GM10248 (cell line): ENCODE measurements around the gene GAS1.

Experiments used
- CTCF ChIA-PET: fragments of 300-600 bp; sonication (Branson Sonifier 250); formaldehyde crosslinking; extraction: SDS; loops from one replicate; lab custom pipeline; 2021; ENCODE audit warnings: antibody characterized with exemption; lab: Yijun Ruan, JAX
- POLR2A ChIA-PET: fragments of 350-650 bp; sonication (Branson Sonifier 250); formaldehyde crosslinking; extraction: SDS; loops from one replicate; lab custom pipeline; 2020; ENCODE audit warnings: antibody characterized with exemption; lab: Yijun Ruan, JAX
- DNase-seq: peaks from one replicate; pipeline ENCODE4 v3.0.0; 2012; ENCODE audit errors: extremely low spot score
- CTCF ChIP-seq: IDR thresholded peaks from 2 replicates; pipeline ENCODE4 v1.5.1; 2012; ENCODE audit warnings: mild to moderate bottlenecking, low read depth; ENCODE audit errors: extremely low read depth, missing control alignments, control extremely low read depth

GAS1 gene

GRCh38 chr9:86978413-86978812 is 31.1 kb upstream of the GAS1 start:
- ChIA-PET CTCF (interaction anchor here (1.1 to 1.2 kb wide), 2 partner anchors 9 to 11 kb away, joined by 3 read pairs; no protein-coding TSS in a partner anchor), POLR2A (no interaction called here)
- no peak for DNase-seq
- no peak for TF ChIP-seq CTCF

- TF ChIP-seq CTCF = no peak
- ChIA-PET POLR2A (no interaction called here), CTCF (interaction anchor here (1.1 kb wide), 1 partner anchor 10 kb away, joined by 3 read pairs; no protein-coding TSS in a partner anchor)
- no peak for DNase-seq
Measured at GRCh38 chr9:86977205-86977835, 30.0 kb upstream of the GAS1 start.

- POLR2A ChIA-PET = no interaction called here
- CTCF ChIA-PET = no interaction called here
- no peak for TF ChIP-seq CTCF
- DNase-seq = no peak
Measured at GRCh38 chr9:86975606-86976005, 28.3 kb upstream of the GAS1 start.

GRCh38 chr9:86975036-86975435 is 27.7 kb upstream of the GAS1 start:
- ChIA-PET POLR2A (no interaction called here), CTCF (no interaction called here)
- no peak for DNase-seq
- TF ChIP-seq CTCF = no peak

- TF ChIP-seq CTCF = no peak
- ChIA-PET POLR2A (no interaction called here), CTCF (no interaction called here)
- DNase-seq = no peak
Measured at GRCh38 chr9:86974421-86974820, 27.1 kb upstream of the GAS1 start.

- DNase-seq = no peak
- no peak for TF ChIP-seq CTCF
- POLR2A ChIA-PET = interaction anchor here (0.6 kb wide), 1 partner anchor 144 kb away, joined by 3 read pairs; no protein-coding TSS in a partner anchor
- CTCF ChIA-PET = interaction anchor here (0.8 kb wide), 1 partner anchor 10 kb away, joined by 3 read pairs; no protein-coding TSS in a partner anchor
Measured at GRCh38 chr9:86971742-86972141, 24.4 kb upstream of the GAS1 start.
